Activated T-helper 1 cell treated with Interleukin-2 at 50 U/mL for 16 hours (primary cell): ENCODE results near the gene OR6N1.

Source experiments
- DNase-seq: peaks from one replicate; pipeline ENCODE4 v3.0.0-alpha.2; 2020; ENCODE audit warnings: low read depth

OR6N1 gene

GRCh38 chr1:158771950-158772866 is at the start of gene OR6N1:
TSS of gene OR6N1 (minus strand) at chr1:158772195. CDS start at chr1:158766682, 5,513 bp downstream.
- no peak for DNase-seq

DNA sequence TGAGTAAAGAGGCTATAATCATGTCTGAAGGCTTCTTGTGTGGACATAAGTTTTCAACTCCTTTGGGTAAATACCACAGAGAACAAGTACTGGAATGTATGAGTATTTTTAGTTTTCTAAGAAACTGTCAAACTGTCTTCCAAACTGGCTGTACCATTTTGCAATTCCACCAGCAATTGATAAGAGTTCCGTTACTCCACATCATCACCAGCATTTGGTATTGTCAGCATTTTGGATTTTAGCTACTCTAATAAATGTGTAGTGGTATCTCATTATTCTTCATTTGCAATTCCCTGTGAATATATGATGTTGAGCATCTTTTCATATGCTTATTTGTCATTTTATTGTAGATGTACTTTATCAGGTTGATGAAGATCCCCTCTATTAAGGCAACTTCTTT is 49.7 kb upstream of the OR6N1 start:
- DNase-seq = no peak

DNA sequence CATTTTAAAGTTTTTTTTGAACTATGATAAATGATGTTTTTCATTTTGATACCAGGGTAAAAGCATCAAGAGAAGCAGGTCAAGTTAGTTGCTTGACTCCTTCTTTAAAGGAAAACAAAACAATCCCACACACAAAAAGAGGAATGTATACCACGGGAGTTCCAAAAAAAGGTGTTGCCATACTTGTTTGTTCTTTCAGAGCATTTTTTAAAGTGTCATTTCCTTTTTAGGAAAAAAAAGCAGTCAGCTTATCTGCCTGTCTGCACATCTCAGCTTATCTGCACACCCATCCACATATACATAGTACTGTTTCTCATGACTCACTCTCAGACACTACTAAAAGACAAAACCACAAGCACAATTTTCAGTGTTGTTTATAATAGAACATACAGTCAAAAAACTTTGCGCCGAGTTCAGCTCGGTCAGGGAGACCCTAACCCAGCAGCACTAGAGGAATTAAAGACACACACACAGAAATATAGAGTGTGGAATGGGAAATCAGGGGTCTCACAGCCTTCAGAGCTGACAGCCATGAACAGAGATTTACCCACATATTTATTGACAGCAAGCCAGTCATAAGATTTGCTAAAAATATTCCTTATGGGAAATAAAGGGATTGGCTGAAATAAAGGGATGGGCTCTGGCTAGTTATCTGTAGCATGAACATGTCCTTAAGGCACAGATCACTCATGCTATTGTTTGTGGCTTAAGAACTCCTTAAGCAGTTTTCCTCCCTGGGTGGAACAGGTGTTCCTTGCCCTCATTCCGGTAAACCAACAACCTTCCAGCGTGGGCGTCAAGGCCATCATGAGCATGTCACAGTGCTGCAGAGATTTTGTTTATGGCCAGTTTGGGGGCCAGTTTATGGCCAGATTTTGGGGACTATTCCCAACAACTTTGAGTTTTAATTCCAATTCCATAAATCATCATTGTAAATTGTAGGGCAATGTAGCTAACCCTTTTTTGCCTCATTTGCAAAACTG is 47.8 kb upstream of the OR6N1 start:
- DNase-seq = no peak

- DNase-seq = no peak
Observed at GRCh38 chr1:158818975-158819431, 47.0 kb upstream of the OR6N1 start.

DNA sequence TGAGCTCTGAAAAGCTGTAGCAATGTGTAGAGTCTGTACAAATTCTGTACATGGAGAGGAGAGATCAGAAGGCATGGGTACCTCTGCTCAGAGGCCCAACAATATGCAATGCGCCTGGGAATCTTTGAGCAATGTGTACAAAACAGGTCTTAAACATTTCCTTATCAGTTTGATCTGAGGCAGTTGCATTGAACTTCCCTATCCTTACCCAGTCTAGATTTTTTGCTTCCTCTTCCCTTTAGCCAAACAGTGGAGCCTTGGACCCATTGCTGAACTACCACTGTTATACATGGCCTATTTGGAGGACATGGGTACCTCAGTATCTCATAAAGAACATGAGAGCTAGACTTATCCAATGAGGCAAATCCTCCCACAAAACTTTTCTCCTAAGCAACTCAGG is 46.6 kb upstream of the OR6N1 start:
- DNase-seq = no peak

DNA sequence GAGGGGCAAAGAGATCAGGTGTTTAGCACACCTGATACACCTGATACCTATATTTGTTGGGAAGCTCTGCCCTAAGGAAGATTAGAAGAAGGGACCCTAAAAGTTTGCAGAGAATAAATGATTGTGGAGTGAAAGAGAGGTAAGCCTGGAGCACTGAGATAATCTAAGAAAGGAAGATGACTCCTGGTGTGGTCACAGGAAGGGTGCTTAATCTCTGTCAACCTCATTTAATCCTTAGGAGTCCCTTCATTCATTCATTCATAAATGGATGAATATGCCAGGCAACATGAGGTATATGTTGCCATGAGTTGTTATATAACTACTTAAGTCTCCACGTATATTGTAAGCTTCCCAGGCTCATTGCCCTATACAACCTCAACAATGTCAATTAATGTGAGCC is 43.0 kb upstream of the OR6N1 start:
- no peak for DNase-seq

DNA sequence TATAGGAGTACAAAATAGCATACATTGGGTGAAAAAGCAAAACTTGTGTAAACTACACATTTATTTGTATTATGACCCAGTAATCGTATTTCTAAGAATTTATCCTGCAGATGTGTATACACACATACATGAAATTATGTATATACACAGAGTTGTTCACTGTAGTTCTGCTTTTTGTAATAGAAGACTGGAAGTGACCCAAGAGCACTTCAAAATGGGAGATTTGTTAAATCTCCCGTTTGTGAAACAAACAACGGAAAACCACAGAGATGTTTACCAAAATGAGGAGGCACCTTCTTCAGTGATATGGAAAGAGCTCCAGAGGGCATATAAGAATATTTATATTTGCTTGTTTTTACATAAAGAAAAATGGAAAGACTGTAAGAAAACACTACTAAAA is 41.2 kb upstream of the OR6N1 start:
- no peak for DNase-seq

- no peak for DNase-seq
Observed at GRCh38 chr1:158812336-158812735, 40.3 kb upstream of the OR6N1 start.

DNA sequence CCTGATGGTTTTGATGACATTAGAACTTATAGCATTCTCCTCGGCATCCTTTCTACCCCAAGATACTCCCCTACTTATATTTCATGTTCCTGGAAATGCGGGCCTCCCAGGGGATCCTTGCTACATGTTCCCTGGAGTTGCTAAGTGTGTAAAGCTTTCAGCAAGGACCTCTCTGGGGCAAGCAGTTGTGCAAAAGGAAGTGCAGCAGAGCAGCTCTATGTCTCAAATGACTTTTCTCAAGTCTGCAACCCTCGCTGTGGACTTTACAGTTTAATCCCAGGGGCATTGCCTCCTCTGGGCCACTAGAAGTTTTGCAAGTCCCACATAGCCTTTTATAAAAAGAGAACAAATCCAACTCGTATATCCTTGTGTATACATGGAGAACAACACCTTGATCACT is 38.3 kb upstream of the OR6N1 start:
- no peak for DNase-seq

DNA sequence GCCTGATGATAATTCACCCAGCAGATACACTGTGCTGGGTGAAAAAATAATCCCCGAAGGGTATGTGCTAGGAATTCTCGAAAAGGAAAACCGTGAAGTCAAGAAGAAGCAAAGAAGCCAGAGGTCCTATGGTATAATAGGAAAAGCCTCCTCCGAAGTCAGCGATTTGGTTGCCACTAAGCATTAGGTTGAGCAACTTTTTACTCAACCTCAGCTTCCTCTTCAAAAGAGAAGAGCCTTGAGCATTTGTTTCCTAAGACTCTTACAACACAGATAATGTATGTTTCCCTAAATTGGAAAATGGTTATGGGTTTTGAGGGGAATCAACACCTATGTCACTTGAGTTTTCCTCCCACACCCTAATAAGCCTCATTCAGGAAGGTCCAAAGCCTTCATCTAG is 37.9 kb upstream of the OR6N1 start:
- no peak for DNase-seq

DNA sequence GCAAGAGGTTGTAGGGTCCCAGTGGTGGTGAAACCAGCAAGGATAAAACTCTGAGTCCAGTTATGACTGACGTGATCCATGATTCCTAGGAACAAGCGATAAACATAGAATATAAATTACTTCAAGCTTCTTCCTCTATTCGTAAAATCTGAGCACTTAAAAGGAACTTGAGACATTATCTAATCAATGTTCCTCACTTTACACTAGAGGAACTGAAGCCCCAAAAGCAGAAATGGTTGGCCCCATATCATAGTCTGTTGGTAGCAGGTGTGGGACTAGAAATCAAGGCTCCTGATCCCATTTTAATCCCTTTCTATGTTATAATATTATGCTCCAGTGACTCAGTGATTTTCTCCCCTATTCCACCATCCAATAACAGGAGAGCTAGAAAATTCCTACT is 37.3 kb upstream of the OR6N1 start:
- DNase-seq = no peak

GRCh38 chr1:158806916-158807536 is 35.0 kb upstream of the OR6N1 start:
- DNase-seq = no peak

DNA sequence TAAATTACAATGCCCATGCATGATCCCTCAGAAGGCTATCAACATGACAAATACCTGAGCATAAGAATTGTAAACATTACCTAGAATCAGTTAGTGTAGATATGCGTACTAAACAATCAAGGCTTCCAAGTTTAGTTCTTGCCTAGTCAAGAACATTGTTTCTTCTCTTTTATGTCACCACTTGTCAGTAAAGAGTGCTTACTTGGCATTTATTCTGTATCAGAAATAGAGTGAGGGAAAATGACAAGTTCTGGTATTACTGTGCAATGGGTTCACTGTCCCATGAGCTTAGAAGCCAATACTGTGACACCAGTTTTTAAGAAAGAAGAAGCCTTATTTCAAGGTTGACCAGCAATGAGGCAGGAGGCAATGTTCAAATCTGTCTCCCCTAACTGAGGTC is 31.7 kb upstream of the OR6N1 start:
- no peak for DNase-seq

DNA sequence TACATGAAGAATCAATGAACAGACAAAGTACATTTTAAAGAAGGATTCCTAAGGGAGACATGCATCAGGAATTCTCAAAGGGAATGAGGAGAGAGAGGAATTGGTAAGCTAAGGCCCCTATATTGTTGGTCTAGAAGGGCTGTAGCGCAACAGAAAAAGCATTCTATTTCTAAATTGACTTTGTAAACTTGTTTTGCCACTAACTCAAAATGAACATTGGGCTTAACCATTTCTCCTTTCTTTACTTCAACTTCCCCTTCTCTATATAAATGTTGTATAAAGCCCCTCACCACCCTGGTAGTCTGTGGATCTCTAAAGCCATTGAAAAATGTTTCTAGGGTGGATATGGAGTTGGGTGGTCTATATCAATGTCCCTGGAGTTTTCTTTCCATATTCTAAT is 29.4 kb upstream of the OR6N1 start:
- no peak for DNase-seq

- DNase-seq = no peak
Observed at GRCh38 chr1:158800526-158800925, 28.5 kb upstream of the OR6N1 start.

DNA sequence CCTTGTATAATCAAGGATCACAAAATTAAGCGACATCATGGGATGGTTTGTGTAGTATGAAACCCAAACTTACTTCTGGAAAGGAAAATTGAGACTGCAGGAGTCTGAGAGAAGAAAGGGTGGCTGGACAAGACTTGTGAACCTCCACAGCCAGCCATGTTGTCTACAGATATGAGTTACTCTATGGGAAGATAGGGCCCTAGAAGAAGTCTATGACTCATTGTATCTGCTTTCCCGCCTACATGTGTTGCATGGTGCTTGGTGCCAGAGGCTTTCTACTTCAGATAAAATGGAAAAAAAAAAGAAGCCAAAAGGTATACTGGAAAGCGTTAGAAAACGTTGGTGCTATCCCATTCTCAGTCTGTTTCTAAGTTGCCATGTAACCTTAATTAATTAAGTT is 27.7 kb upstream of the OR6N1 start:
- DNase-seq = no peak

GRCh38 chr1:158798531-158798930 is 26.5 kb upstream of the OR6N1 start:
- no peak for DNase-seq

DNA sequence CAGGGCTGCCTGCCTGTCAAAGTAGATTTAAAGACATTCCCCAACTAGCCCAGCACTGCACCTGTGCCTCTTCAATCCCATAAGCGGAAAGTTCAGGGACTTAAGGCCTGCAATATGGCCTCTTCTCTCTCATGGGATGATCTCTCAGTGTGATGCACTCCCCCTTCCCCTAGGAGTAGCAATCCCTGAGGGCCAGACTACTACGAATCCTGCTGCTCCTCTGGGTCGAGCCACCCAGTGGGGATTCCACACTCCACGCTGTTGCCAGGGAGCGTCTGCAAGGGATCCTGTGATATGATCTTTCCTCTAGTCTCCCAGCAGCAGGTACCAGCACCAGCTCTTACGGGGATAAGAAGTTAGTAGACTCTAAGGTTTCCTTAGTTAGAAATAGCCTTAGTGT is 22.3 kb upstream of the OR6N1 start:
- no peak for DNase-seq

DNA sequence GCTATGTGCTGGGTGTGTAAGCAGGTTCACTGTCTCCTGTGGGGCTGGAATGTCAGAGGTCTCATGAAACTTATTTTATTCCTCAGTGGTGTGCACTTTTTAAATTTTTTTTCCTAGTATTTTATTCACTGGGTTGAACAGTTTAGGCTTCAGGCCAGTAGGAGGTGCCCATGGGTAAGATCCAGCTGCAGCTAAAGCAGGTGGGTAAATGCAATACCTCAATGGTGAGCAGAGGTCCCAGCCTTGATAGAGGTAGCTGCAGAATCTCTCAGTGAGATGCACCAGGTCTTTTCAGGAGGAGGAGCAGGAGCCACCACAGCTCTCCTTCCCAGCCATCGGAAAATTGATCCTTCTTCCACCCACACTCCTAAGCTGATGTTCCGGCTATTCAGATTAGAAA is 21.6 kb upstream of the OR6N1 start:
- no peak for DNase-seq

GRCh38 chr1:158781104-158781503 is 9.1 kb upstream of the OR6N1 start, which contains the start of gene OR6N2:
TSS of gene OR6N2 (minus strand) at chr1:158781204. CDS start at chr1:158777635, 3,569 bp downstream.
- no peak for DNase-seq

GRCh38 chr1:158754420-158754819 is 17.6 kb downstream of the OR6N1 start, which contains the start of gene OR6K6:
TSS of gene OR6K6 (plus strand) at chr1:158754720. CDS start at chr1:158754888, 168 bp downstream.
- no peak for DNase-seq

DNA sequence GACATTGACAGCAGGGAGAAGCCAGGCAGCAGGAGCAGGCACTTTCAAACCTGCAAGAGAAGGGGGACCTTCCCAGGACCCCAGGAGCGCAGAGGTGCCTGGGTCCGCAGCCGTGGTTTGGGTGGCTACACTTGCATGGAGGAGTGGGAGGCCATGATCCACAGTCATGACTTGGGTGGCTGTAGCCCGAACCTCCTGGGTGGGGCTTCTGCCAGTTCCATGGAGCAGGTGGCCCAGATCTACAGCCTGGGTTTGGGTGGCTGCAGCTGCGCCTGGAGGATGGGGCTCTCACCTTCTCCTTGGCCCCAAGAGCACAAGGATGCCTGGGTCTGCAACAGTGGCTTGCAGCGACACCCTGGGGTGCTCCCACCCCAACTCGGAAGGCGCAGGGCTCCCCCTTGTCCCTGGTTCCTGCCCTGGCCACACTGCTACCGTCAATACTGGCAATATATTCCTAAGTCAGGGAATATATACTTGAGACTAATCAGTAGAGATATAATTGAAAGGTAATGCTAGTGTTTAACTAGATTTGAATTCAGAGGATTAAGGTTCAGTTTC is 19.8 kb downstream of the OR6N1 start:
- DNase-seq = no peak
